Measurements from ENCODE around the gene ERG28. TPM values are rescaled to one million over a fixed set of nuclear protein-coding genes. Genes with fewer than 3 reads are reported as not detected.

ERG28 gene
- polyA plus RNA-seq, 1 experiment, result 23.7 TPM

- Histone ChIP-seq H3K36me3 (ENCODE audit: control insufficient read depth, insufficient read depth, low read length) (no peaks in the 10 kb centered on the region), H3K27me3 (ENCODE audit: control insufficient read depth, insufficient read depth, low read length) (peaks cover 2% of the 10 kb centered on the region), H3K4me3 (ENCODE audit: low read depth, low read length) (no peak overlapping the region)
- TF ChIP-seq, protein P1, sequence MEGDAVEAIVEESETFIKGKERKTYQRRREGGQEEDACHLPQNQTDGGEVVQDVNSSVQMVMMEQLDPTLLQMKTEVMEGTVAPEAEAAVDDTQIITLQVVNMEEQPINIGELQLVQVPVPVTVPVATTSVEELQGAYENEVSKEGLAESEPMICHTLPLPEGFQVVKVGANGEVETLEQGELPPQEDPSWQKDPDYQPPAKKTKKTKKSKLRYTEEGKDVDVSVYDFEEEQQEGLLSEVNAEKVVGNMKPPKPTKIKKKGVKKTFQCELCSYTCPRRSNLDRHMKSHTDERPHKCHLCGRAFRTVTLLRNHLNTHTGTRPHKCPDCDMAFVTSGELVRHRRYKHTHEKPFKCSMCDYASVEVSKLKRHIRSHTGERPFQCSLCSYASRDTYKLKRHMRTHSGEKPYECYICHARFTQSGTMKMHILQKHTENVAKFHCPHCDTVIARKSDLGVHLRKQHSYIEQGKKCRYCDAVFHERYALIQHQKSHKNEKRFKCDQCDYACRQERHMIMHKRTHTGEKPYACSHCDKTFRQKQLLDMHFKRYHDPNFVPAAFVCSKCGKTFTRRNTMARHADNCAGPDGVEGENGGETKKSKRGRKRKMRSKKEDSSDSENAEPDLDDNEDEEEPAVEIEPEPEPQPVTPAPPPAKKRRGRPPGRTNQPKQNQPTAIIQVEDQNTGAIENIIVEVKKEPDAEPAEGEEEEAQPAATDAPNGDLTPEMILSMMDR (IDR thresholded peaks at IDR 0.05; ENCODE audit: insufficient read depth, low read depth, low read length), result no peak
- ChIA-PET CTCF (interaction anchor here (1.2 kb wide), 1 partner anchor 23 kb away, joined by 3 read pairs; no protein-coding TSS in a partner anchor), POLR2A (no interaction called here)
- DNase-seq (ENCODE audit: low read depth), result no peak
These were observed 29.8 kb downstream of the ERG28 start for GRCh38 chr14:75630695-75631452.

- no peak for DNase-seq (ENCODE audit: low read depth)
- Histone ChIP-seq H3K36me3 (ENCODE audit: control insufficient read depth, insufficient read depth, low read length) (no peaks in the 10 kb centered on the region), H3K4me3 (ENCODE audit: low read depth, low read length) (no peak overlapping the region), H3K27me3 (ENCODE audit: control insufficient read depth, insufficient read depth, low read length) (peaks cover 2% of the 10 kb centered on the region)
- TF ChIP-seq, protein P1 (IDR thresholded peaks at IDR 0.05; ENCODE audit: insufficient read depth, low read depth, low read length), result no peak
- CTCF ChIA-PET, result interaction anchor here (1.3 to 2.4 kb wide), 2 partner anchors 15 to 52 kb away, joined by 3 to 7 read pairs; no protein-coding TSS in a partner anchor
- POLR2A ChIA-PET, result no interaction called here
These were observed 31.9 kb downstream of the ERG28 start for GRCh38 chr14:75628816-75629215.

GRCh38 chr14:75627406-75627805 lies 33.3 kb downstream of the ERG28 start:
- no peak overlapping the region for H3K4me3 ChIP-seq (ENCODE audit: low read depth, low read length)
- H3K36me3 ChIP-seq (ENCODE audit: control insufficient read depth, insufficient read depth, low read length), result no peaks in the 10 kb centered on the region
- DNase-seq (ENCODE audit: low read depth), result no peak
- peaks cover 2% of the 10 kb centered on the region for H3K27me3 ChIP-seq (ENCODE audit: control insufficient read depth, insufficient read depth, low read length)
- ChIA-PET CTCF (interaction anchor here (1.4 to 2.4 kb wide), 2 partner anchors 10 to 50 kb away, joined by 3 to 7 read pairs; no protein-coding TSS in a partner anchor), POLR2A (no interaction called here)
- TF ChIP-seq, protein P1 (IDR thresholded peaks at IDR 0.05; ENCODE audit: insufficient read depth, low read depth, low read length), result no peak

GRCh38 chr14:75626863-75627262 lies 33.8 kb downstream of the ERG28 start:
- no peak for DNase-seq (ENCODE audit: low read depth)
- peaks cover 2% of the 10 kb centered on the region for H3K27me3 ChIP-seq (ENCODE audit: control insufficient read depth, insufficient read depth, low read length)
- TF ChIP-seq, protein P1 (IDR thresholded peaks at IDR 0.05; ENCODE audit: insufficient read depth, low read depth, low read length), result no peak
- H3K36me3 ChIP-seq (ENCODE audit: control insufficient read depth, insufficient read depth, low read length), result no peaks in the 10 kb centered on the region
- no peak overlapping the region for H3K4me3 ChIP-seq (ENCODE audit: low read depth, low read length)
- ChIA-PET POLR2A (no interaction called here), CTCF (no interaction called here)

GRCh38 chr14:75626396-75626795 lies 34.3 kb downstream of the ERG28 start:
- CTCF ChIA-PET, result no interaction called here
- POLR2A ChIA-PET, result no interaction called here

More at GRCh38 chr14:75626396-75626795, 34.3 kb downstream of the ERG28 start:
- no peak for DNase-seq (ENCODE audit: low read depth)
- H3K4me3 ChIP-seq (ENCODE audit: low read depth, low read length), result no peak overlapping the region
- TF ChIP-seq, protein P1 (IDR thresholded peaks at IDR 0.05; ENCODE audit: insufficient read depth, low read depth, low read length), result no peak
- H3K36me3 ChIP-seq (ENCODE audit: control insufficient read depth, insufficient read depth, low read length), result no peaks in the 10 kb centered on the region
- peaks cover 2% of the 10 kb centered on the region for H3K27me3 ChIP-seq (ENCODE audit: control insufficient read depth, insufficient read depth, low read length)
